HL-60 (cell line): ENCODE data around the gene BUB3.

Source experiments
- CTCF ChIP-seq: IDR thresholded peaks from one replicate; pipeline ENCODE4 v1.5.1; 2011; ENCODE audit warnings: low read length, control low read depth, inconsistent platforms; ENCODE audit not compliant: insufficient read depth
- POLR2AphosphoS5 ChIP-seq: IDR thresholded peaks from 2 replicates; pipeline ENCODE4 v1.6.1; 2012; ENCODE audit warnings: low read depth

- no peak for TF ChIP-seq POLR2AphosphoS5
- TF ChIP-seq CTCF, result no peak
Observed at GRCh38 chr10:123156078-123156477, 1.9 kb downstream of the BUB3 start.
